Gastroesophageal sphincter (tissue), 3 donors: ENCODE results near the gene LRP6.

Experiments
- CTCF ChIP-seq, 4 experiments: fragments of 200-600 bp in 2 of 4; fragments of 450-650 bp in 2 of 4; sonication (generic) in 1 of 4; IDR thresholded peaks; one replicate each; pipeline ENCODE4 v1.5.1; 2017 to 2019; ENCODE audit warnings: antibody characterized with exemption in 4 of 4, mild to moderate bottlenecking in 2 of 4, moderate library complexity in 2 of 4
- EP300 ChIP-seq: sonication (generic); formaldehyde crosslinking; IDR thresholded peaks from one replicate; pipeline ENCODE4 v1.6.1; 2017; ENCODE audit warnings: antibody characterized with exemption, mild to moderate bottlenecking
- POLR2A ChIP-seq, 2 donors: fragments of 450-650 bp; IDR thresholded peaks; one replicate each; pipeline ENCODE4 v1.6.1; 2017; ENCODE audit warnings: antibody characterized with exemption in 2 of 2, mild to moderate bottlenecking in 2 of 2, moderate library complexity in 1 of 2

DNA sequence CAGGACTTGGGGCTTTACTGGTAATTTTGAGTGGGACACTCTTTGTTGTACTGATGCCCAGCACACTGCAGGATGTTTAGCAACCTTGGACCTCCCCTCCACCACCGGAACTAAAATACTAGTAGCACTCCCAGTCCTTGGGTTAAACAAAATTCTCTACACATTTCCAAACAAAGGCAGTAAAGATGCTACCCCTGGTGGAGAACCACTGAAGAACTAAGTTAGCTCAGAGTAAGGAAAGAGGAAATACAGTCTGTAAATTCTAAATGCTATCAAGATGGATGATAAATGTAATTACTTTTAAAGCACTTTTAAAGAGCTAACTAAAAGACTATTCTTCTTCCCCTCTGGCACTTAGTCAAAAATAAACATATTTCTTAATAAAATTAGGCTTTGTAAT, 64.1 kb downstream of the LRP6 start:
- TF ChIP-seq CTCF (IDR thresholded peaks at IDR 0.05) (no peak), EP300 (no peak), POLR2A (IDR thresholded peaks at IDR 0.05) (no peak)
